Neural crest cell (in vitro differentiated cells): ENCODE results near the gene UACA. TPM values are rescaled to one million over a fixed set of nuclear protein-coding genes. Genes with fewer than 3 reads are reported as not detected.

Experiments used
- DNase-seq: peaks from one replicate; pipeline ENCODE4 v3.0.0; 2021; ENCODE audit warnings: low read depth, mixed read lengths, low spot score
- H3K27ac Mint-ChIP-seq: one replicate; pipeline ENCODE4 v1.8.0; 2021; ENCODE audit warnings: mild to moderate bottlenecking, mixed read lengths; ENCODE audit not compliant: unreplicated experiment
- H3K27me3 Mint-ChIP-seq: 2 replicates; pipeline ENCODE4 v1.8.0; 2021; ENCODE audit warnings: low read depth, mild to moderate bottlenecking, mixed read lengths
- H3K36me3 Mint-ChIP-seq: 2 replicates; pipeline ENCODE4 v1.8.0; 2021; ENCODE audit warnings: low read depth, mild to moderate bottlenecking, mixed read lengths
- H3K4me1 Mint-ChIP-seq: 2 replicates; pipeline ENCODE4 v1.8.0; 2021; ENCODE audit warnings: mixed read lengths
- H3K4me3 Mint-ChIP-seq: one replicate; pipeline ENCODE4 v1.8.0; 2021; ENCODE audit warnings: mild to moderate bottlenecking, mixed read lengths
- H3K9me3 Mint-ChIP-seq: 2 replicates; pipeline ENCODE4 v1.8.0; 2021; ENCODE audit warnings: mixed read lengths
- CTCF ChIP-seq: fragments of 200-600 bp; sonication (generic); conservative IDR thresholded peaks from 2 replicates; pipeline ENCODE4 v1.5.0; 2021; ENCODE audit warnings: antibody characterized with exemption, mild to moderate bottlenecking
- total RNA-seq: library from RNA; stranded (reverse); gene quantifications from 2 replicates; pipeline ENCODE4 v1.2.1, GENCODE V29; 2021

Gene UACA
- total RNA-seq, 1 donor from 2014 or later: 36.8 TPM

- Mint-ChIP-seq H3K36me3 (no peaks in the 10 kb centered on the region), H3K27ac (no peak overlapping the region), H3K4me1 (peaks cover 23% of the 10 kb centered on the region), H3K27me3 (no peaks in the 10 kb centered on the region), H3K4me3 (no peak overlapping the region), H3K9me3 (no peaks in the 10 kb centered on the region)
- DNase-seq: no peak
- no peak for TF ChIP-seq CTCF
Measured at GRCh38 chr15:70609889-70610288, 153.5 kb downstream of the UACA start.

GRCh38 chr15:70608144-70608543, 155.2 kb downstream of the UACA start:
- Mint-ChIP-seq H3K4me3 (no peak overlapping the region), H3K27me3 (no peaks in the 10 kb centered on the region), H3K4me1 (peaks cover 35% of the 10 kb centered on the region)

GRCh38 chr15:70605606-70606410, 157.6 kb downstream of the UACA start:
- H3K27ac Mint-ChIP-seq: no peak overlapping the region
- H3K4me3 Mint-ChIP-seq: no peak overlapping the region
- peaks cover 5% of the 10 kb centered on the region for H3K9me3 Mint-ChIP-seq
- no peak for DNase-seq
- no peak for TF ChIP-seq CTCF
- H3K36me3 Mint-ChIP-seq: peaks cover 5% of the 10 kb centered on the region
- H3K27me3 Mint-ChIP-seq: no peaks in the 10 kb centered on the region
- H3K4me1 Mint-ChIP-seq: peaks cover 45% of the 10 kb centered on the region

More at GRCh38 chr15:70608144-70608543, 155.2 kb downstream of the UACA start:
- Mint-ChIP-seq H3K36me3 (no peaks in the 10 kb centered on the region), H3K27ac (no peak overlapping the region), H3K9me3 (no peaks in the 10 kb centered on the region)
- no peak for DNase-seq
- TF ChIP-seq CTCF: no peak

- H3K4me3 Mint-ChIP-seq: no peak overlapping the region
- H3K27ac Mint-ChIP-seq: no peak overlapping the region
- H3K9me3 Mint-ChIP-seq: peaks cover 6% of the 10 kb centered on the region
- DNase-seq: no peak
- peaks cover 5% of the 10 kb centered on the region for H3K36me3 Mint-ChIP-seq
- peaks cover 45% of the 10 kb centered on the region for H3K4me1 Mint-ChIP-seq
- TF ChIP-seq CTCF: no peak
- no peaks in the 10 kb centered on the region for H3K27me3 Mint-ChIP-seq
Measured at GRCh38 chr15:70604666-70605315, 158.6 kb downstream of the UACA start.

Other genes with a start within 250 kb of the UACA start
- 18.2 and 20.5 TPM in 2 replicates for gene LARP6, start 90.6 kb upstream of the UACA start, total RNA-seq
- 6.7 and 7.5 TPM in 2 replicates for gene THAP10, start 128.9 kb upstream of the UACA start, total RNA-seq
- 20.2 and 20.9 TPM in 2 replicates for gene LRRC49, start 129.3 kb upstream of the UACA start, total RNA-seq